Measurements from ENCODE around the gene NPY1R.

The NPY1R gene

GRCh38 chr4:163303069-163303468 lies 29.3 kb downstream of the NPY1R start:
- Histone ChIP-seq H3K36me3 (no peaks in the 10 kb centered on the region), H3K27me3 (no peaks in the 10 kb centered on the region), H3K4me1 (ENCODE audit: control insufficient read depth in 1 of 2, insufficient read depth in 1 of 2, low read depth in 1 of 2, low read length in 1 of 2) (no peaks in the 10 kb centered on the region), H3K27ac (no peak overlapping the region), H3K4me3 (ENCODE audit: low read depth in 1 of 2, low read length in 1 of 2) (no peak overlapping the region), H3K9me3 (no peaks in the 10 kb centered on the region)
- no peak for TF ChIP-seq CTCF (IDR thresholded peaks at IDR 0.05)

GRCh38 chr4:163300445-163300844 lies 32.0 kb downstream of the NPY1R start:
- H3K27me3 ChIP-seq, result no peaks in the 10 kb centered on the region
- H3K27ac ChIP-seq, result no peak overlapping the region
- H3K4me1 ChIP-seq (ENCODE audit: control insufficient read depth in 1 of 2, insufficient read depth in 1 of 2, low read depth in 1 of 2, low read length in 1 of 2), result no peaks in the 10 kb centered on the region
- no peaks in the 10 kb centered on the region for H3K9me3 ChIP-seq
- no peak overlapping the region for H3K4me3 ChIP-seq (ENCODE audit: low read depth in 1 of 2, low read length in 1 of 2)
- no peaks in the 10 kb centered on the region for H3K36me3 ChIP-seq
- TF ChIP-seq CTCF (IDR thresholded peaks at IDR 0.05), result no peak

GRCh38 chr4:163295138-163295537 lies 37.3 kb downstream of the NPY1R start:
- no peaks in the 10 kb centered on the region for H3K9me3 ChIP-seq
- no peaks in the 10 kb centered on the region for H3K4me1 ChIP-seq (ENCODE audit: control insufficient read depth in 1 of 2, insufficient read depth in 1 of 2, low read depth in 1 of 2, low read length in 1 of 2)
- no peak overlapping the region for H3K4me3 ChIP-seq (ENCODE audit: low read depth in 1 of 2, low read length in 1 of 2)
- no peak overlapping the region for H3K27ac ChIP-seq
- no peaks in the 10 kb centered on the region for H3K27me3 ChIP-seq
- no peaks in the 10 kb centered on the region for H3K36me3 ChIP-seq
- no peak for TF ChIP-seq CTCF (IDR thresholded peaks at IDR 0.05)

- no peak for TF ChIP-seq CTCF (IDR thresholded peaks at IDR 0.05)
- H3K9me3 ChIP-seq, result no peaks in the 10 kb centered on the region
- no peaks in the 10 kb centered on the region for H3K27me3 ChIP-seq
- H3K4me1 ChIP-seq (ENCODE audit: control insufficient read depth in 1 of 2, insufficient read depth in 1 of 2, low read depth in 1 of 2, low read length in 1 of 2), result no peaks in the 10 kb centered on the region
- H3K36me3 ChIP-seq, result no peaks in the 10 kb centered on the region
- no peak overlapping the region for H3K27ac ChIP-seq
- no peak overlapping the region for H3K4me3 ChIP-seq (ENCODE audit: low read depth in 1 of 2, low read length in 1 of 2)
These were observed 48.1 kb downstream of the NPY1R start for GRCh38 chr4:163284304-163284703.

- Histone ChIP-seq H3K4me1 (ENCODE audit: control insufficient read depth in 1 of 2, insufficient read depth in 1 of 2, low read depth in 1 of 2, low read length in 1 of 2) (no peaks in the 10 kb centered on the region), H3K27me3 (no peaks in the 10 kb centered on the region), H3K36me3 (no peaks in the 10 kb centered on the region), H3K4me3 (ENCODE audit: low read depth in 1 of 2, low read length in 1 of 2) (no peak overlapping the region), H3K27ac (no peak overlapping the region), H3K9me3 (no peaks in the 10 kb centered on the region)
- no peak for TF ChIP-seq CTCF (IDR thresholded peaks at IDR 0.05)
These were observed 51.5 kb downstream of the NPY1R start for GRCh38 chr4:163280703-163281519.

Measured in neutrophil (primary cell).